SKM-1 treated with dmso at 0.1 percent for 144 hours (cell line): ENCODE measurements around the gene DHRSX.
"Not testable (repeated sequence)": the region's sequence is repeated elsewhere in the genome, so short reads cannot be mapped to it uniquely, and the experiment has no call there.

Source experiments
- DNase-seq: peaks from one replicate; lab custom pipeline; 2025; ENCODE audit not compliant: unreplicated experiment; lab: John Stamatoyannopoulos, UW

DHRSX gene

DNA sequence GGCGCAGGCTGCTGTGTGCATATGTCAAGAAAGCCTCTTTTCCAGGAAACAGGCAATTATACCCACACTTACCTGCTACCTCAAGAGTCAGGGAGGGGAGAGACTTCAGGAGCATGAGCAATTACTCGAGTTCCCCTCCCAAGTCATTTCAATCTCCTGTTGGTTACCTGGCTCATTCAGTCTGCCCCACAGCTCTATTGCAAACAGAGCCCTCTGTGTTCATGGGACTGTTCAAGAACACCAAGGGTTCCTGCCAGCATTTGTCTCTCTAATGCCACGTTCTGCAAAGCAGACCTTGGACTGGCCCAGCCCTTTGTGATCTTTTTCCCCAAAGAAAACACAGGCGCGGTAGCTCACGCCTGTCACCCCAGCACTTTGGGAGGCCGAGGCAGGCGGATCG is 274.6 kb downstream of the DHRSX start:
- no peak for DNase-seq

DNA sequence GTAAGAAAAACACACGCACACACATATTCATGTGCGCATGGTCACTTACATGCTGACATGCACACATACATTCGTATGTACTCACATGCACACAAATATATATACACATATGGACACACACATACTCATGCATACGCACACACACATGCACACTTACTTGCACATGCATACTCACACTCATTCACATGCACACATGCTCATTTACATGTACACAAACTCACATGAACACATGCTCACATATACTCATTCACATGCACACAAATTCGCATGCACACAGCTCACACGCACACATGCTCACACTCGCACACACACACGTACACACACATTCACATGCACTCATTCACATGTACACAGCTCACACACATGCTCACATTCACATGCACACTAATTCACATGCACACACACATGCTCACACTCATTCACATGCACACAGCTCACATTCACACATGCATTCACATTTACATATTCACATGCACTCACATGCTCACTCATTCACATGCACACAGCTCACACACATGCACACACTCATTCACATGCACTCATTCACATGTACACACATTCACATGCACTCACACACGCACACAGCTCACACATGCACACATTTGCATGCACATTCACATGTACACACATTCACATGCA is 276.1 kb downstream of the DHRSX start:
- no peak for DNase-seq

DNA sequence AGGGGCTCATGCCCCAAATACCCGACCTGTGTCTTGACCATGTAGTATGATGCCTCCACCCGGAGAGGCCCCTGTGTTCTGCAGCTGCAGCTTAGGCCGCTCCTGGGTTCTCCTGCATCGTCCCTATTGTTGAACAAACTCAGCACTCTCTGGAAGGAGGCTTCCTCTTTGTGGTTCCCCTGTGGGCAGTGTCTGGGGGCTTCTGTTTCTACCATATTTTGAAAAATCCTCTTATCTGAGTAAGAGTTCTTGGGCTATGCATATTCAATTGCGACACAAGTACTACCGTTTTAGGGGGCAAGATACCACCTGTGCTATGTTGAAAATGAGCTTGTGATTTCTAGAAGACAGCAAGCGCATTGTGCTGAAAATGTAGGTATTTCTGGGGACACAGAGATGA is 276.6 kb downstream of the DHRSX start:
- DNase-seq: no peak

DNA sequence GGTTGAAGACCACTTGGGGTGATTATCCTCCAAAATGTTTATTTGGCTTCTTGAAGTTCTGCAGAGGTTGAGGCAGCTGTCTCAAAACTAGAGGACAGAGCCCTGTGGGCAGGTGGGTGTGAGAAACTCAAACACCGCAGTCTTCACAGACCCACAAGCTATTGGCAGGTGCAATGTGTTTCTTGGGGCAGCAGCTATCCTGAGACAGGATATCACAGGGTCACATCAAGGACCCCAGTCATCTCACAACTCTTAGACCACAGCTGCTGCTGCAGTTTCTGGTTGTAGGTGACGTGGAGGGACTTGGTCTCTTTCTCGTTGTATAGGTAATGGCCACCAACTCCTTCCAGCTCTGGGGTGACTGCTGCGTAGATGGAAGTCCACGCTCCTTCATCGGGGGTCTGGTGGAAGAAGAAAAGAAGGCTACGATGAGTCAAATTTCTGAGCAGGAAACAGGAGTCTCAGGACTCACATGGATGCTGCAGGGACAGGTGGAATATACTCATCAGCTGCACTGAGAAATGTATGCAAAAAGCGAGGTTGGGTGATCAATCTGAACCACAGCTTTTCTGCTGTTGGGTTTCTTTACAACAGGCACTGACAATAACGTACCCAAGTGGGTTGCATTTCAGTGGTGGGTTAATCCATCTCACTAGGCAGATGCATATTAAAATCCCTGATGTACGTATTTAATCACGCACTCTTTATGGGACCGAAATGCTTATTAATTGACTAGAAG is 279.8 kb downstream of the DHRSX start:
- no peak for DNase-seq

DNA sequence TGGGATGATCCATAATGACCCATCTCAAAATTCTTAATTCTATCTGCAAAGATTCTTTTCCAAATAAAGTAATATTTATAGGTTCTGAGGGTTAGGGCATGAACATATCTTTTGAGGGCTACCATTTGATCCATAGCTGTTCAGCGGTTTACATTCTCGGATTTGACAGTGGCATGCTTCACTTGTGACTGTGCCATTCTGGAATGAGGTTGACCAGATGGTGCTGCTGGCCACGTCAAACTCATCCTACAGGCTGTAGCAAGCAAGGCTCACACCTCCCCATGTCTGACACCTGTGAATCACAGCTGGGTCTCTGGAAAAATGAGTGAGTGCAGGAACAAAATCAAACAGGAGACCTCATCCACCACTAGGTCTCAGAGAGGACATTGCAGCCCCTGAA is 280.5 kb downstream of the DHRSX start:
- no peak for DNase-seq

DNA sequence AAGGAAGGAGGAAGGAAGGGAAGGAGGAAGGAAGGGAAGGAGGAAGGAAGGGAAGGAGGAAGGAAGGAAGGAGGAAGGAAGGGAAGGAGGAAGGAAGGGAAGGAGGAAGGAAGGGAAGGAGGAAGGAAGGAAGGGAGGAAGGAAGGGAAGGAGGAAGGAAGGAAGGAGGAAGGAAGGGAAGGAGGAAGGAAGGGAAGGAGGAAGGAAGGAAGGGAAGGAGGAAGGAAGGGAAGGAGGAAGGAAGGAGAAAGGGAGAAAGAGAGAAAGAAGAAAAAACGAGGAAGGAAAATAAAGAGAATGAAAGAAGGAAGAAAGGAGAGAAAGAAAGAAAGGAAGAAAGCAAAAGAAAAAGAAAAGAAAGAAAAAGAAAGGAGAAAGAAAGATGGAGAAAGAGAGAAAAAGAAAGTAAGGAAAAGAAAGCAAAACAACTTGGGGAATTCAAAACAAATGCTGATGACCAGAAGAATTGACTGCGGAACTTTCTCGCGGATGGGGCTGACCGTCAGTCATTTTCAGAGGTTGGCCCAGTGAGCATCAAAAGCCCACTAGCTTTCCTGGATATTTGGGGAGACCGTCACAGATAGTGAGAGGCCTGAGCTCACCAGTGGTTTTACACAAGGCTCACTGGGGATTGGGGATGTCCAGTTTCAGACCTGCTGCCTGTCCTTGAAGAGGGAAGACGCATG is 286.5 kb downstream of the DHRSX start:
- DNase-seq: not testable (repeated sequence)

DNA sequence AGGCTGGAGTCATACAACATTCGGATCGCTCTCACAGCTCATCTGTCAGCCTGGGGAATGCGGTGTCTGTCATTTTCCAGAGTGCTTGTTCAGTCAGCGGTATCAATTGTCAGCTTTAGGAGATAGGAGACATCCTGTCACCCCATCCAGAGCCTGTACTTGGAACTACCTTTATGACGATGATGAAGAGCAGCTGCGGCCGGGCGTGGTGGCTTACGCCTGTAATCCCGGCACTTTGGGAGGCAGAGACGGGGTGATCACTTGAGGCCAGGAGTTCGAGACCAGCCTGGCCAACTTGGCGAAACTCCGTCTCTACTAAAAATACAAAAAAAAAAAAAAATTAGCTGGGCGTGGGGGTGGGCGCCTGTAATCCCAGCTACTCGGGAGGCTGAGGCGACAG is 289.1 kb downstream of the DHRSX start:
- DNase-seq: not testable (repeated sequence)

DNA sequence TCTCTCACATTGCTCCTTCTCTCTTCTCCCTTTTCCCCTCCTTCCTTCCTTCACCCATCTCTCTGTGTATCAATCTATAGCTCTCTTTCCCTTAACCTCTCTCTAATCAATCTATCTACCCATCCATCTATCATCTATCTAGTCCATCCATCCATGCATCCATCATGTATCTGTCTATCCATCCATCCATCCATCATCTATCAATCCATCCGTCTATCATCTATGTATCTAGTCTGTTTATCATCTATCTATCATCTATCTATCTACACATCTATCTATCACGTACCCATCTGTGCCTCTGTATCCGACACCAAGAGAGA is 307.5 kb downstream of the DHRSX start:
- DNase-seq: no peak

DNA sequence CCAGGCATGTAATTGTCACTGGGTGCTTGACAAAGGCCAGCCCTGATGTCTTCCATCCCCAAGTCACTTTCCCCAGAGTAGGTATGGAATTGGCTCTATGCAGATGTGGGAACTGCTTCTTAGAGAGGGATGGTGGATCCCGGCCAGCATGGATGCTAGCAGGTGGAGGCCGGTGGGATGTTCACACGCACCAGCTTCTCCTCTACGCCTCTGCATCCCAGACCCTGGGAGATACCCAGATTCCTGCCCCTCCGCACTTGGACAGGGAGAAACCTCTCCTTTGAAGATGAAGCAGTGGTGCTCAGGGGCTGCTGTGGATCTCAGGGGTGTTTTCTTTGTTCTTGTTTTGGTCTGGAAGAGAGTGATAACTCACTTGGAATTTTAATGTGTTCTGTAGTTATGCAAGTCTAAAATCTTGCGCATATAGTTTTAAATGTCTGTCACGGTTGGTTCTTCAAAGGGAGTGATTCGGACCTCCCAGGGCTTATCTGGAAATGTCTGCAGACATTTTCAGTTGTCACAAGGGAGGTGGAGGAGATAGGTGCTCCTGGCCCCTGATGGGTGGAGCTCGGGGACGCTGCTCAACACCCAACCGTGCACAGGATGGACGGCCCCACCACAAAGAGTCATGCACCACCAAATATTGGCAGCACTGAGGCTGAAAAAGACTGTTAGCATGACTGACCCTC is 308.0 kb downstream of the DHRSX start:
- DNase-seq: no peak

DNA sequence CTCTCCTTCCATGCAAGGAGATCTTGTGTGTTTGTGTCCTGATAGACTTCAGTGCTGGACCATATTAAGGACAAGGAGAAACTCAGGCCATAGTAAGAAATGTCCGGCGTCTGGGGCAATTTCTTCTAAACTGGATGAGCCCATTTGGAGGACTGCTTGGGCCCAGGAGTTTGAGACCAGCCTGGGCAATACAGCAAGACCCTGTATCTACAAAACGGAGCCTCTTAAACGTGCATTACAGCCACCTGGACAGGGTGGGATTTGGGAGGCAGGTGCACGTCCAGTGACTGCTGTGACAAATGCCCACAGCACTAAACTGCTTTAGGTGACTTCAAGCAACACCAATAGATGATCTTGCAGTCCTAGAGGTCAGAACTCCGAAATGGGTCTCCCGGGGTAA is 311.9 kb downstream of the DHRSX start:
- no peak for DNase-seq

DNA sequence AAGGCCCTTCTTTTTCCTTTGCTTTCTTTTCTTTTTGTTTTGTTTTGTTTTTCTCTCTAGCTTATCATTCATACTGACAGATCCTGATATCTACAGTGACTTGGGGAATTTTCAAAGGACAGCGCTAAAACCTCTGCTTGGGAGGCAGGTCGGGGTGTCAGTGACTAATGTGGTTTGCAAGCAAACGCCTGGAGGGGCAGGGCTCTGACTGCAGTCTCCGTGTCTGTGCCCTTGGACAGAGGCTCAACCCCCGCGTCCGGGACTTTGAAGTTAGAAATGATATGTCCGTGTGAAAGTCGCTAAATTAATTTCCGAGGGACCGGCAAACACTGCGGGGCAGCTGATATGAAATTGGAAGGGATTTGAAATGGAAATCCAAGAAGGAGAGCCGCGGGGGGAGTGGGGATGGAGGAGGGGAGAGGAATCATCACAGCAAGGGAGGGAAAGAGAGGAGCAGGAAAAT is 312.4 kb downstream of the DHRSX start:
- DNase-seq: no peak

DNA sequence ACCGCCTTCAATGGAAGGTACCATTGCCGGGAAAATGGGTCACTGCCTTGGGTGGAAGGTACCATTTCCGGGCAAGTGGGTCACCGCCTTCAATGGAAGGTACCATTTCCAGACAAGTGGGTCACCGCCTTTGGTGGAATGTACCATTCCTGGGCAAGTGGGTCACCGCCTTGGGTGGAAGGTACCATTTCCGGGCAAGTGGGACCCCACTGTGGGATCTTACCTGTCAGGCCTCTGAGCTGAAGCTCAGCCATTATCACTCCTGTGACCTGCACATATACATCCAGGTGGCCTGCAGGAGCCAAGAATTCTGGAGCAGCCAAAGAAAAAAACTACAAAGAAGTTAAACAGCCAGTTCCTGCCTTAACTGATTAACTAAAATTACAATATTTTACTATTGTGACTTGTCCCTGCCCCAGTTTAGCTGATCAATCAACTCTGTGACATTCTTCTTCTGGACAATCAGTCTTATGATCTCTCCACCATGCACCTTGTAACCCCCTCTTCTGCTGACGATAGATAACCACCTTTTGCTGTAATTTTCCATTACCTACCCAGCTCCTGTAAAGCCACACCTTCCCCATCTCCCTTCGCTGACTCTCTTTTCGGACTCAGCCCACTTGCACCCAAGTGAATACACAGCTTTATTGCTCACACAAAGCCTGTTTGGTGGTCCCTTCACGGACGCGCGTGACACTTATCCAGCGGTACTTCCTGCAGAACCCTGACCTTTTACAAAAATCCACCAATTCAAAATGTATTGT is 313.2 kb downstream of the DHRSX start:
- no peak for DNase-seq

DNA sequence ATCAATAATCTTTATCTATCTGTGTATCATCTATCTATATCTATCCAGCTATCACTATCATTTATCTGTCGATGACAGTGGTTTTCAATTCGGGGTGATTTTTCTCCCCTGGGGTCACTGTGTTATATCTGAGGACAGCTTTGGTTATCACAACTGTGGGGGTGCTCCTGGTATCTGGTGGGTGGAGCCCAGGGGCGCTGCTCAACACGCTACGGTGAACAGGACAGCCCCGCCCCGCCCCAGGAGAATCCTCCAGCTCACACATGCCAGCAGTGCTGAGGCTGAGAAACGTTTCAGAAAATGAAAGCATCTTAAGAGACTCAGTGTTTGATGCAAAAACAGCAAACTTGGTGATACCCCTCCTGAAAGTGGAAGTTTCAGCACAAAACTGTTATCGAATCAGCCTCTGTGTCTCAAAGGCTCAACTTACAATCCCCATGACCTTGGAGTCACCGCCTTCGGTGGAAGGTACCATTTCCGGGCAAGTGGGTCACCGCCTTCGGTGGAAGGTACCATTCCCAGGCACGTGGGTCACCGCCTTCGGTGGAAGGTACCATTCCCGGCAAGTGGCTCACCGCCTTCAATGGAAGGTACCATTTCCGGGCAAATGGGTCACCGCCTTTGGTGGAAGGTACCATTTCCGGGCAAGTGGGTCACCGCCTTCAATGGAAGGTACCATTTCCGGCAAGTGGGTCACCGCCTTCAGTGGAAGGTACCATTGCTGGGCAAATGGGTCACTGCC is 315.3 kb downstream of the DHRSX start:
- DNase-seq: no peak

DNA sequence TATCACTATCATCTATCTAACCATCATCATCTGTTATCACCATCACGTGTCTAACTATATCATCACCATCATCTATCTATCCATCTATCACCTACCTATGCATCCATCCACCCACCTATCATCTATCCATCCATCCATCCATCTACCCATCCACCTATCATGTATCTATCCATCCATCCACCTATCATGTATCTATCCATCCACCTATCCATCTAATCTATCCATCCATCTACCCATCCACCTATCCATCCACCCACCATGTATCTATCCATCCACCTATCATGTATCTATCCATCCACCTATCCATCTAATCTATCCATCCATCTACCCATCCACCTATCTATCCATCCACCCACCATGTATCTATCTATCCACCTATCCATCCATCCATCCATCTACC is 316.7 kb downstream of the DHRSX start:
- no peak for DNase-seq

DNA sequence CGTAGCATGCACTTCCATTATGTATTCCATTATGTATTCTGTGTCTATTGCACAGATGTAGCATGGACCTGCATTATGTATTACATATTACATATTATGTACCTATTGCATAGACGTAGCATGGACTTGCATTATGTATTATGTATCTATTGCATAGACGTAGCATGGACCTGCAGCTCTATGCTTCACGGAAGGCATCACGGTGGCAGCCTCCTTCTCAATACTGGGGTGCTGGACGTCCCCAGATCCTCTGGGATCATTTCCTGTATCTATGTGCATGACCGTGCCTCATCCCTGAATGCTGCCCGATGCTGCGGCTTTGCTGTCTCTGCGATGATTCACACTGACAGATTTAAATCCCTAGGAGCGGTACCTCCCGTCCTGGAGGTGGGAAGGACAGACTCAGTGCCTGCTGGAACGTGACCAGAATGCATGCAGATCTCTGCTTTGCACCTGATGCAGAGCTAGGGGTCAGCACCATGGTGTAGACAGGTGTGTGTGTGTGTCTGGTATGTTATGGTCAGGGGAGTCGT is 317.5 kb downstream of the DHRSX start:
- DNase-seq: no peak

DNA sequence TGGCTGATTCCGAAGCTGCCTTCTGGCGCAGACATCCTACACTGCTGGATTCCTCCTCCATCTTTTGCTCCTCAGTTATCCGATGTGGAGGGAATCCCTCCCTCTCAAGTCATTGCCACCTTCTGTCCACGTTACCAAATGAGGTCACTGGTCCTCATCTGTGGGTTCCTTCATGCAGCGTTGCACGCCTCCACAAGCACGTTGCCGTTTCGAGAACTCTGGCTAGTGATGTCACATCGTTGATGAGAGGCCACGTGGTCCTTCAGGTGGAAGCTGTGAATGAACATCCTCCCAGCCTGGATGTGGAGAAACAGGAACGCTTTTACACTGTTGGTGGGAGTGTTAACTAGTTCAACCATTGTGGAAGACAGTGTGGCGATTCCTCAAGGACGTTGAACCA is 323.2 kb downstream of the DHRSX start:
- DNase-seq: no peak

DNA sequence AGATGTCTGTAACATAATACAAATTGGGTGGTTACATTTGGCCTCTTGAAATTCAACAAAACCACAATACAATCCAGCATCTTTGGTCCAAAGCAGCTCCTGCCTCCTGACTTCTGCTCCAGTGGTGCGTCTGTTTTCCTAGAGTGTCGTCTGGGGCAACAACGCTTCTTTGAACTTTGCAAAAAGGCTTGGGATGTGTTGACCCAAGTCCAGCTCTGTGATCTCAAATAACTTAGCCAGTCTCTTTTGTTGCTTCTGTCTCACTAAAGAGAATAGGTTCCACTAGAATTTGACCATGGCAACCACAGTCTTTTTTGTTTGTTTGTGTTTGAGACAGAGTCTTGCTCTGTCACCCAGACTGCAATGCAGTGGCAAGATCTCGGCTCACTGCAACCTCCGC is 324.0 kb downstream of the DHRSX start:
- DNase-seq: no peak

DNA sequence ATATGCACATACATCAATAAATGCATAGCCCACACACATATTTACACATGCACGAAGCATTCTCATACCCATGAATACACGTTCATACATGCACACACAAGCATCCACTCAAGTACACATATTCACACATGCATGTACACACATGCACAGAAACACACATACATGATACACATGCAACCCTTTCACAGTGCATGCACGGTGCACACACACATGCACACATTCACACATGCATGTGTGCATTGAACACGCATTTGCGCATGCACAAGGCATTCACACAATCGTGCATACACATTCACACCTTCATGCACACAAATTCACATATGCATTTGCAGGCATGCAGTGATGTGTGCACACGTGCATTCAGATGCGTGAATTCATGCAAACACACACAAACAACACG is 324.5 kb downstream of the DHRSX start:
- DNase-seq: no peak

DNA sequence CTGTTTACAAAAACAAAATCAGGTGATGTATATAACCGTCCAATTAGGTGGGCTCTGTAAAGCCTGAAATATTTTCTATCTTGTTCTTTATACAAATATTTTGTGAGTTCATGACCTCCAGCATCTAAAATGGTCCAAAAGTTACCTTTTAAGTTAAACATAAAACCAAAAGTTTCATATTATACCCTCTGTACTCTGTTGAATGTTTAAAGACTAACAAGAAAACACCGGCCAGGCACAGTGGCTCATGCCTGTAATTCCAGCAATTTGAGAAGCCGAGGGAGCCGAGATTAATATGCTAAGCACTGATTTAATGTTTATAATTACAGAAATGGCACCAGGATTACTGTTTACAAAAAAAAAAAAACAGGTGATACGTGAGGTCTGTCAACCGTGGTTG is 328.4 kb downstream of the DHRSX start:
- DNase-seq: no peak
